Measurements from ENCODE around the gene CRKL. TPM values are rescaled to one million over a fixed set of nuclear protein-coding genes. Genes with fewer than 3 reads are reported as not detected.

The CRKL gene
- total and polyA plus RNA-seq, 2 of the 4 experiments (the other 2 are of a cell fraction), result 20.6 to 35.5 TPM

DNA sequence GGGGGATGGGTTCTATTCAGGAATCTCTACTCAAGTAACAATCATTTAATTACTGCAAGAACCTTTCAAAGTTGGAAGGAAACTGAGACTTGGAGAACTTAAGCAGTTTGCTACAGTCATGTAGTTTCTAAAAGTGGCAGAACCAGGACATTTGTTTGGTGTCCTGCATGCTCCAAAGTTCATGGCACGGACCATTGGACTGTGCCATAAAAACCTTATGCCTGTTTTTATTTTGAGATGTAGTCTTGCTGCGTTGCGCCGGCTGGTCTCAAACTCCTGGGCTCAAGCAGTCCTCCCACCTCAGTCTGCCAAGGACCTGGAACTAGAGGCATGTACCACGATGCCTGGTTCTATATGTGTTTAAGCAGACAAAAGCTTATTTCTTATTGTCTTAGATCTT is 31.2 kb downstream of the CRKL start:
- Histone ChIP-seq H3K4me1 (ENCODE audit: control insufficient read depth, insufficient read depth, low read length) (peaks cover 6% of the 10 kb centered on the region), H2BK120ac (ENCODE audit: low read depth, low read length) (no peak overlapping the region), H4K5ac (ENCODE audit: low read depth, low read length) (no peak overlapping the region), H2BK15ac (ENCODE audit: low read depth, low read length) (no peak overlapping the region), H2BK5ac (ENCODE audit: low read depth, low read length, poor library complexity, severe bottlenecking) (no peak overlapping the region), H3K79me1 (ENCODE audit: low read depth in 1 of 2, low read length in 2 of 2) (peaks cover 31 to 91% of the 10 kb centered on the region in 2 experiments), H3K23ac (ENCODE audit: low read depth, low read length) (no peak overlapping the region), H3K56ac (ENCODE audit: extremely low read depth, insufficient read depth, low read length) (no peak overlapping the region), H2AK9ac (replicated peaks; ENCODE audit: low read depth, low read length, poor library complexity) (no peak overlapping the region), H3K36me3 (ENCODE audit: control insufficient read depth, insufficient read depth, low read length) (peaks cover 31% of the 10 kb centered on the region), H4K20me1 (ENCODE audit: insufficient read depth, low read length) (peaks cover 89% of the 10 kb centered on the region), H2AFZ (replicated peaks; ENCODE audit: low read length, poor library complexity) (no peak overlapping the region), H3K9ac (ENCODE audit: low read depth, low read length) (no peak overlapping the region), H4K8ac (ENCODE audit: low read depth in 2 of 2, low read length in 2 of 2) (no peak overlapping the region), H3K9me1 (ENCODE audit: insufficient read depth, low read length) (peaks cover 34% of the 10 kb centered on the region), H2AK5ac (ENCODE audit: low read depth, low read length) (no peak overlapping the region), H3K9me3 (ENCODE audit: control insufficient read depth, insufficient read depth, low read length) (no peaks in the 10 kb centered on the region), H2BK20ac (ENCODE audit: low read depth, low read length) (no peak overlapping the region), H3K4me2 (ENCODE audit: low read depth, low read length) (no peak overlapping the region), H3K18ac (ENCODE audit: low read depth, low read length) (no peak overlapping the region), H3K27me3 (ENCODE audit: control insufficient read depth, insufficient read depth, low read length) (no peaks in the 10 kb centered on the region), H3K4me3 (ENCODE audit: insufficient read depth, low read depth, low read length) (no peak overlapping the region), H3K27ac (ENCODE audit: insufficient read depth, low read length) (no peak overlapping the region), H3K14ac (replicated peaks; ENCODE audit: low read depth, low read length) (no peak overlapping the region), H4K91ac (ENCODE audit: insufficient read depth, low read depth, low read length) (no peak overlapping the region), H3K4ac (ENCODE audit: low read depth, low read length) (no peak overlapping the region)
- in situ Hi-C loops (cut with MboI; ENCODE audit: low sequenced_read_pairs) (no loop called here), dilution Hi-C loops (cut with HindIII; ENCODE audit: low sequenced_read_pairs, unreplicated experiment) (no loop called here), intact Hi-C loops (cut with micrococcal nuclease) (no loop called here)
- TF ChIP-seq RAD21 (IDR thresholded peaks at IDR 0.05; ENCODE audit: low read length) (no peak), RFX5 (IDR thresholded peaks at IDR 0.05; ENCODE audit: low read depth, low read length) (no peak), FOS (IDR thresholded peaks at IDR 0.05; ENCODE audit: low read depth, low read length) (no peak), CHD1 (IDR thresholded peaks at IDR 0.05; ENCODE audit: low read depth, low read length) (no peak)
- TF ChIP-seq, protein P1, sequence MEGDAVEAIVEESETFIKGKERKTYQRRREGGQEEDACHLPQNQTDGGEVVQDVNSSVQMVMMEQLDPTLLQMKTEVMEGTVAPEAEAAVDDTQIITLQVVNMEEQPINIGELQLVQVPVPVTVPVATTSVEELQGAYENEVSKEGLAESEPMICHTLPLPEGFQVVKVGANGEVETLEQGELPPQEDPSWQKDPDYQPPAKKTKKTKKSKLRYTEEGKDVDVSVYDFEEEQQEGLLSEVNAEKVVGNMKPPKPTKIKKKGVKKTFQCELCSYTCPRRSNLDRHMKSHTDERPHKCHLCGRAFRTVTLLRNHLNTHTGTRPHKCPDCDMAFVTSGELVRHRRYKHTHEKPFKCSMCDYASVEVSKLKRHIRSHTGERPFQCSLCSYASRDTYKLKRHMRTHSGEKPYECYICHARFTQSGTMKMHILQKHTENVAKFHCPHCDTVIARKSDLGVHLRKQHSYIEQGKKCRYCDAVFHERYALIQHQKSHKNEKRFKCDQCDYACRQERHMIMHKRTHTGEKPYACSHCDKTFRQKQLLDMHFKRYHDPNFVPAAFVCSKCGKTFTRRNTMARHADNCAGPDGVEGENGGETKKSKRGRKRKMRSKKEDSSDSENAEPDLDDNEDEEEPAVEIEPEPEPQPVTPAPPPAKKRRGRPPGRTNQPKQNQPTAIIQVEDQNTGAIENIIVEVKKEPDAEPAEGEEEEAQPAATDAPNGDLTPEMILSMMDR (conservative IDR thresholded peaks at IDR 0.05; ENCODE audit: low read depth, low read length), result no peak
- 100% methylated on average over 1 of the region's 5 CpGs; no CpG with 5 or more reads in 1 of the 2 experiments for WGBS, 2 experiments (ENCODE audit: extremely low coverage in 2 of 2, insufficient read length in 1 of 2)
- DNase-seq (no peak), ATAC-seq (ENCODE audit: low read depth) (no peak)
- ChIA-PET CTCF (no interaction called here), POLR2A (ENCODE audit: unreplicated experiment) (no interaction called here)
- no TSS peak for BruUV-seq (replicated peaks)

All from IMR-90 (cell line).